ENCODE results near the gene INMT.

Gene INMT

DNA sequence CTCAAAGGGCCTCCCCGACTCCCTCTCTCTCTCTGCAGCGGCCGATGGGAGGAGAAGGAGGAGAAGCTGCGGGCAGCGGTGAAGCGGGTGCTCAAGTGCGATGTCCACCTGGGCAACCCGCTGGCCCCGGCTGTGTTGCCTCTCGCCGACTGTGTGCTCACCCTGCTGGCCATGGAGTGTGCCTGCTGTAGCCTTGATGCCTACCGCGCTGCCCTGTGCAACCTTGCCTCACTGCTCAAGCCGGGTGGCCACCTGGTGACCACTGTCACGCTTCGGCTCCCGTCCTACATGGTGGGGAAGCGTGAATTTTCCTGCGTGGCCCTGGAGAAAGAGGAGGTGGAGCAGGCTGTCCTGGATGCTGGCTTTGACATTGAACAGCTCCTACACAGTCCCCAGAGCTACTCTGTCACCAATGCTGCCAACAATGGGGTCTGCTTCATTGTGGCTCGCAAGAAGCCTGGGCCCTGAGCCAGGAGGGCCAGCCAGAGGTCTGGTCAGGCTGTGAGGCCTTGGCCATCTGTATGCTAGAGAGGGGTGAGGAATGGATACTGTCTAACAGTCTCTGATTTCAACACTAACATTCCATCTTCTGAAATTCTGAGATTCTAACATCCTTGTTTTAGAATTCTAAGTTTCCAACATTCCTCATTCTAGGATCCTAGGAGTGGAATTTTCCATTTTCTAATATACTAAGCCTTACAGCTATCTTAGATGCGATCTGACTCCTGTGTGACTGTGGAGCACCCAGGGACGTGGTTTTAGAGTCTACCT lies 3.6 kb downstream of the INMT start:
- DNase-seq = no peak

GRCh38 chr7:30757342-30757692 lies 5.4 kb downstream of the INMT start:
- no peak for DNase-seq

DNA sequence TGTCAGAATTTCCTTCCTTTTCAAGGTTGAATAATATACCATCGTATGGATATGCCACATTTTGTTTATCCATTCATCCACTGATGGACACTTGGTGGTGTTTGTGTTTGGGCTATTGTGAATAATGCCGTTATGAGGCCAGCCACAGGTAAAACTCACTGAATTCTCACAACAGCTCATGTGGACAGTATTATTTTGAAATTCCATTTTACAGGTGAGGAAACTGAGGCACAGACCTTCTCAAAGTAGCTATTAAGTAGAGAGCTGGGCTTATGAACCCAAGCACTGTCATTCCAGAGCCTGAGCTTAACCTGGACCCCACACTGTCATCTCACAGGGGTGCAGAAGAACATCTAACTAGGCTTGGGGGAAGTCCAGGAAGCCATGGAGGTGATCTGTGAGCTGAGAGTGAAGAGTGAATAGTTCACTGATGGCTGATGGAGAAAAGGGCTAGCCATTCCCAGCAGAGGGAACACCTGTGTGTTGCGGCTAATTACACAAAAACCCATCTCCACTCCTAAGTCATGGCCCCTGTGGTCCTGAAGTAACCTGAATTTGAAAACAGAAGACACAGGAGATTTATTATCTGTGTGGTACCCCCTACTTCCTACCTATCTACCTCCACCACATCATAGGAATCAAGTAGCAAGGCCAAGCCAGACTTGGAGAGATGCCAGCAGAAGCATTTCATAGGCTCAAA lies 8.7 kb downstream of the INMT start:
- no peak for DNase-seq

GRCh38 chr7:30761214-30762156 lies 9.6 kb downstream of the INMT start:
- no peak for DNase-seq

DNA sequence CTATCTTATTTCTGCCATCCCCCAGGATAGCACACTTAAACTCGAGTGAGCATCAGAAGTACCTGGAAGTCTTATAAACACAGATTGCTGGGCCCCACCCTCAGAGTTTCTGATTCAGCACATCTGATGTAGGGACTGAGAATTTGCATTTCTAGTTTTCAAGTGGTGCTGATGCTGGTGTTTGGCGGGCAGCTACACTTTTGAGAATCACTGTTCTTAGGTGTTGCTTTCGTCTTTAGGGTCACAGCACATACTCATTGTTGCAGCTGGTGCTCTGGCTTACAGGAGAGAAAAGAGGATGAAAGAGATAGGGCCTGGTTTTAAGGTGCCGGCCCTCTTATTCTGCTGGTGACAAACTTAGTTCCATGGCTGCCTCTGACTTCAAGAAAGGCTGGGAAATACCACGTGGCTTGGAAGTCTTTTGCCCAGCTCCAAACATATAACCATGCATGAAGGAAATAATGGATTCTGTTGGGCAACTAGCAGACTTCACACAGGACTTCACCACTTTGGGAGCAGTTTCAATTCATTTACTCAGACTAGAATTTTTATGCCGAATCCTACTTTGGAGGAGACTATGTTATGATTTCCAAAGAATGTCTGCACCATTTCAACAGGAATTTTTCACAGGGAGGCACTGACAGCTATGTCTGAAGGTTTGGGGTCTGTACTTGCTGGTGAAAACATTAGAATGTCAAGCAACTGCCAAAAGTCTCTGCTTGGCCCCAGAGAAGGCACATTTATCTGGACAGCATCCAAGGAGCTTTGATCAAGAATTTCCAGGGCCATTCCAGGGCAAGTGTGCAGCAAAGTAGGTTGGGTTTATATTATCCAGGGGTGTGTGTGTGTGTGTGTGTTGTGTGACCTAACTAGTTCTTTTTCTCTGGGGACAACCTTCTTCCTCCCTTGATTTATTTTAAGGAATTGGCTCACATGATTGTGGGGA lies 12.4 kb downstream of the INMT start:
- DNase-seq = peak; percentile 84

DNA sequence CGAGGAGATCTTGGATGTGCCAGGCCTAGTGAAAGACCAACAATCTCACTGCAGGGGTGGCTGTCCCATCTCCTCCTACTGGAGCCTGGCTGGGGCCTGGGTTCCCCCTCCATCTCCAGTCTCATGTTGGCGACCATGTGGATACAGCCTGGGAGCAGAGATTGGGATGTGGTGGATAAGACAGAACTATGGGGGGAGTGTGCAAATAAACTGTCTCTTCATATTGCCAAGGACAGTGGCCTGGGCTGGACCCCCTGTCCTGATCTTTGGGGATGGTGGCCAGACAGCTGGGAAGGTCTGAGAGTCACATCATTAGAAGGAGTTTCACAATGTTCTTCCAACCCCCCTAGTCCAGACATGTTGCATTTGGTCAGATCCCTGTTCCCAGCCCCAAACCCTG lies 13.5 kb downstream of the INMT start:
- no peak for DNase-seq

DNA sequence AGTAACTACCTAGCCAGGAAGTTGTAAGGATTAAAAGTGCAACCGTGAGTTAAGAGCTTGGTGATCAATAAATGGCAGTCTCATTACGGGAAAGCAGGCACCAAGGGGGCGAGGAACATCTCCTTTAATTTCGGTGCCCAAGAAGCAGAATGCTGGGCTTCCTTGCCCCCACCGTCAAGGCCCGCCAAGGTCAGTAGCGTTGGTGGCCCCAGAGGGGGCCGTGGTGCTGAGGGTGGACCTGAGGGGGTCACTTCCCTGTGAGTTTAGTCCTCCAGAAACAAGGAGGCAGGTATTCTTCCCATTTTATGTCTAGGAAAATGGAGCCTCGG lies 18.9 kb downstream of the INMT start:
- DNase-seq = no peak

GRCh38 chr7:30771174-30771879 lies 19.4 kb downstream of the INMT start, which contains the start of gene MINDY4:
TSS of gene MINDY4 (plus strand) at chr7:30771417. CDS start at chr7:30771494, 77 bp downstream.
- DNase-seq = peak; percentile 78

GRCh38 chr7:30771880-30772425 lies 20.0 kb downstream of the INMT start:
- no peak for DNase-seq

DNA sequence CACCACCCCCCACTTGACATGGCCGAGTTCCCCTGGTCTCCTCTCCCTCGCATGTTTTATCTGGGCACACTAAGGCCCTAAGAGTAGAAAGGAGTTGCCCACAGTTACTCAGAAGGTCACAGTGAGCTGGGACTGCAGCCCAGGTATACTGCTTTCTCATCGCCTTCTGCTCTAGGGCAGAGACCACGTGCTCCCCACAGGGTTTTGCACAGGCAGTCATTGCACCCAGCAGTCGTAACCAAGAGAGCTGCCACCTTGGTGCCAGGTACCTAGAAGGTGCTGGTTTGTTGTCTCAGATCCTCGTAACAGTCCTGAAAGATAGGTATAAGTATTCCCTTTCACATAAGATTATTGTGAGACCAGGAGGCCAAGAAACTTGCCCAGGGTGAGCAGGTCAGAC lies 21.0 kb downstream of the INMT start:
- DNase-seq = no peak

GRCh38 chr7:30775992-30776391 lies 24.1 kb downstream of the INMT start:
- DNase-seq = no peak

DNA sequence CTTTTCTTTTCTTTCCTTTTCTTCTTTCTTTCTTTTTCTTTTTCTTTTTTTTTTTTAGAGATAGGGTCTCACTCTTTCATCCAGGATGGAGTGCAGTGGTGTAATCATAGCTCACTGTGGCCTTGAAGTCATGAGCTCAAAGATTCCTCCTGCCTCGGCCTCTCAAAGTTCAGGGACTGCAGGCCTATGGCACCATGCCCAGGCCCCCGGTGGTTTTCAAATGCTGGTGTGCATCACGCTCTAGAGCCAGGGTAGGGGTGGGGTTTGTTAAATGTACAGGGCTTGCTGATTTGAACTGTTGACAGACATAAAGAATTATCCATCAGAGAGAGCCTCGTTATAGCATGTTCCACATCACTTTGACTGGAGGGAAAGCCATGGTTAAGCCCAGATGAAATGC lies 25.0 kb downstream of the INMT start:
- DNase-seq = no peak

GRCh38 chr7:30778255-30779025 lies 26.5 kb downstream of the INMT start:
- peak; percentile 24 for DNase-seq

DNA sequence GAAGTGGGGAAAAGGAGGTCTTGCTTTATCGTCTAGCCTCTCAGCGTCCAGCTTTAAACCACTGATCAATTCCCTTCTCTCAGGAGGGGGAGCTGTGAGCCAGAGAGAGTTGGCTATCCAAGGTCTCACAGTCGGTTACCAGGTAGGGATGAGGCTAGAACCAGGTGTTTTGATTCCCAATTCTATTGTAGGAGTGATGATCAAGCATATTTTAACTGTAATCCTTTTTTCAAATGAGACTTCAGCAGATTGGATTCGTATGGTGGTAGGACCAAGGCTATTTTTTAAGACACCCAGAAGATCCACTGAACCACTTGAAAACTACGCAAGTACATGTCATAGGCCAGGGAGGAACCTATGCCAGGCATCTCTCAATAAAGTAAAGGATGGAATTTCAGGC lies 27.6 kb downstream of the INMT start:
- no peak for DNase-seq

DNA sequence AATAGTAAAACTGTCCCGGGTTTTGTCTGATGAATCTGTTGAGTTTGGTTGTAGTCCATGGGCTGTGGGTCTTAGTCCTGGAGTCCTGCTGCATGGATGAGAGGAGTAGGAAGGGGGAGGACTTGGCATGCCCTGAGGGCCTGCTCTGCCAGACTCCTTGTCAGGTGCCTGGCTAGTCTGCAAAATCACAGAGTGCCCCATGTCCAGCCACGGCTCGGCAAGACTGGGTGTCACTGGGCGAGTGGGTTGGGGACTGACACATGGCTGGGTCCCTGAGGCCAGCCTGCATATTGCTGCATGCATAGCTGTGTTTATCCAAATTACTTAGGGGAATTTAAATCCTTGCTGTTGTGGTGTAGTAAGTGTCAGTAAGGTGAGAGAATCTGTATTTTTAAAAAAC lies 29.0 kb downstream of the INMT start:
- no peak for DNase-seq

DNA sequence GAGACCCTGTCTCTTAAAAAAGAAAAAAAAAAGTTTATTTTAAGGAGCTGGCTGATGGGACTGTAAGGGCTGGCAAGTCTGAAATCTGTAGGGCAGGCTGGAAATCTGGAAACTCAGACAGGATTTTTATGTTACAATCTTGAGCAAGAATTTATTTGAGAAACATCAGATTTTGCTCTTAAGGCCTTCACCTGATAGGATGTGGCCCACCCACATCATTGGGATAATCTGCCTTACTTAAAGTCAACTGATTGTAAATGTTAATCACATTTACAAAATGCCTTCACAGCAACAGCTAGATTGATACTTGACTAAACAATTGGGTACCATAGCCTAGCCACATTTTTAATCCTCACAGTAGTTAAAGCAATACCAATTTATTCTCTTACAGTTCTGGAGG lies 30.8 kb downstream of the INMT start:
- no peak for DNase-seq

DNA sequence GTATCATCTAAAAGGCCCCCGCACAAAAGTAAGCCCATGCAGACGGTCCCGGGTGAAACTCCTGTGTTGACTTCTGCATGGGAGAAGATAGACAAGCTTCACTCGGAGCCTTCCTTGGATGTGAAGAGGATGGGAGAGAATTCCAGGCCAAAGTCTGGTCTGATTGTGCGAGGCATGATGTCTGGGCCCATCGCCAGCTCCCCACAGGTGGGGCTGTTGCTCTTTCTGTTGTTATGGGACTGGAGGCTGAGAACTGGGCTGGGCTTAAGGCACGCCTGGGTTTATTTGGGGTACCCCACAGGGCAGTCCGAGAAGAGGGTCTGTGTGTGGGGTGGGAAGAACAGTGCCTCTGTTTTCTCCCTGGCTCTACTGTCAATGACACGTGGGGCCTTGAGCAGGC lies 33.9 kb downstream of the INMT start:
- DNase-seq = no peak

DNA sequence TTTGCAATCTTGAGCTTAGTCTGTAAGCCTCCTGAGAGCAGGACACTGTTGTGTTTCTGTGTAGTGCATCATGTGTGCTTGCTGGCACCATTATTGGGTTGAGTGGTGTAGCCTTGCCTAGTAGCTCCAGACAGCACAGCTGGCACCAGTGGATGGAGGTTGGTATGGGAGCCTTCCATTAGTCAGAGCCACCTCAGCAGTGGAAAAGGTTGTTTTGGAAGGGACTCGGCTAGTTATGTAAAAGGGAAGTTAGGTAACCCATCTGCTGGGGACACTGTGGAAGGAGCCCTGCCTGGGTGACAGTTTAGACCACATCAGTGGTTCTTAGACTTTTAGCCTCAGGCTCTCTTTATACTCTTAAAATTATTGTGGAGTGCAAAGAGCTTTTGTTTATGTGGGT lies 35.6 kb downstream of the INMT start:
- no peak for DNase-seq

DNA sequence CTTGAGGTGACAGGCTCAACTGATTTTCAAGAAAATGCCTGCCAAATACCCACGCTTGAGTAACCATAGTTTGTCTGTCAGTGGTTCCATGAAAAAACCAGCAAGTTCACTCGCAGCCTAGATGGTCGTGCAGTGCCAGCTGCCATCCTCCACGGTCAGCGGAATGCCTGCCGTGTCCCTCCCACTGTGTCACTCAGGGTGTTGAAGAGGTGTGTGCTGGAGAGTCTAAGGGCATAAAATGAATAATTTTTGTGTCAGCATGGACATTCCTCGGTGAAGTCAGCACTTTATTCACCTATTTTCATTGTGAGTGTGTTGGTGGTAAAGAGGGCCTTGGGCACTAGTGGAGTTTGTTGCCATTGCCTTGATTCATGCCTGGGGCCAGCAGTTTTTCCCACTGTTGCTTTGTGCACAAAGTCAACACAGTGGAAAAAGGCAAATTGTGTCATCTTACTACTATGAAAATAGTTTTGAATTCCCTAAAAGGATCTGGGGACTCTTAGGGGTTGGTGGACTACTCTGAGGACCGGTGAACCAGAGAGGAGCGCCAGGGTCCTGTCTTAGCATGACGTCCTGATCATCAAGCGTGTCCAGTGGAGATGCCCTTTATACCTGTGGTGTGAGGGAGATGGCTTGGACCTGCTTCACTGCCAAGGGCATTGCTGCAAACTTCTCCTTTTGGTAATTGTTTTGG lies 36.9 kb downstream of the INMT start:
- DNase-seq = no peak

GRCh38 chr7:30789334-30789711 lies 37.4 kb downstream of the INMT start:
- DNase-seq = peak; percentile 88
